ENCODE results near the gene RNF126.

Gene RNF126

DNA sequence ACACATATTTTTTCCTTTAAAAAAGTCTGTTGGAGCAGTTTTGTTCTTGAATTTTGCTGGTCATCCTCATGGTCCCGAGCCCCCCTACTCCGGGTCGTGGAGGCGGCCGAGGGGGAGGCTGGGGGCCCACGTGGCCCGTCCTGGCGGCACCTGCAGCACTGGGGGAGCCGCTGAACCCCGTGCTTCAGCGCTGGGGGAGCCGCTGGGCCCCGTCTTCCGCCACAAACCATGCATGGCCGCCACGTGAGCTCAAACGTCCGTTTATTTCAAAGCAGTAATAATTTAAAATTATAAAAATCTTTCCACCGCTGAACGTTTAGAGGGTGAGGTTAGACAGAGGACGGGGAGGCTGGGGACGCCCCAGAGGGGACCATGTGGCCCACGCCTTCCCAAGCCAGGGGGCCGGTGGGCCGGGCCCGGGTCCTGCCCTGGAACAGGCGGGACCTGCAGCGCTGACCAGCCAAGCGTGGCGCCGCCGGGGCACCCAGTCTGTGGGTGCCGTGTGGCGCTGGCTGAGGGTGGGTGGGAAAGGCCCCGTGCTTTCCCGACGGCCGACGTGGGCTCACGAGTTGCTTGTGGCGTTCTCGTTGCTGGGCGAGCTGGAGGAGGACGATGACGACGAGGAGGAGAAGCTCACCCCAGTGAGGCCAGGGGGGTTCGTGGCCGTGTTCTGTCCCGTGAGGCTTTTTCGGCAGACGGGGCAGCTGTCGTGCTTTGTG is 15.3 kb downstream of the RNF126 start:
- H3K27ac ChIP-seq (replicated peaks) = no peak overlapping the region
- H3K27me3 ChIP-seq (ENCODE audit: insufficient read depth, poor library complexity, severe bottlenecking) = no peaks in the 10 kb centered on the region
- TF ChIP-seq SPI1 (IDR thresholded peaks at IDR 0.05; ENCODE audit: borderline replicate concordance, low read depth) = no peak
- TF ChIP-seq, protein P1, sequence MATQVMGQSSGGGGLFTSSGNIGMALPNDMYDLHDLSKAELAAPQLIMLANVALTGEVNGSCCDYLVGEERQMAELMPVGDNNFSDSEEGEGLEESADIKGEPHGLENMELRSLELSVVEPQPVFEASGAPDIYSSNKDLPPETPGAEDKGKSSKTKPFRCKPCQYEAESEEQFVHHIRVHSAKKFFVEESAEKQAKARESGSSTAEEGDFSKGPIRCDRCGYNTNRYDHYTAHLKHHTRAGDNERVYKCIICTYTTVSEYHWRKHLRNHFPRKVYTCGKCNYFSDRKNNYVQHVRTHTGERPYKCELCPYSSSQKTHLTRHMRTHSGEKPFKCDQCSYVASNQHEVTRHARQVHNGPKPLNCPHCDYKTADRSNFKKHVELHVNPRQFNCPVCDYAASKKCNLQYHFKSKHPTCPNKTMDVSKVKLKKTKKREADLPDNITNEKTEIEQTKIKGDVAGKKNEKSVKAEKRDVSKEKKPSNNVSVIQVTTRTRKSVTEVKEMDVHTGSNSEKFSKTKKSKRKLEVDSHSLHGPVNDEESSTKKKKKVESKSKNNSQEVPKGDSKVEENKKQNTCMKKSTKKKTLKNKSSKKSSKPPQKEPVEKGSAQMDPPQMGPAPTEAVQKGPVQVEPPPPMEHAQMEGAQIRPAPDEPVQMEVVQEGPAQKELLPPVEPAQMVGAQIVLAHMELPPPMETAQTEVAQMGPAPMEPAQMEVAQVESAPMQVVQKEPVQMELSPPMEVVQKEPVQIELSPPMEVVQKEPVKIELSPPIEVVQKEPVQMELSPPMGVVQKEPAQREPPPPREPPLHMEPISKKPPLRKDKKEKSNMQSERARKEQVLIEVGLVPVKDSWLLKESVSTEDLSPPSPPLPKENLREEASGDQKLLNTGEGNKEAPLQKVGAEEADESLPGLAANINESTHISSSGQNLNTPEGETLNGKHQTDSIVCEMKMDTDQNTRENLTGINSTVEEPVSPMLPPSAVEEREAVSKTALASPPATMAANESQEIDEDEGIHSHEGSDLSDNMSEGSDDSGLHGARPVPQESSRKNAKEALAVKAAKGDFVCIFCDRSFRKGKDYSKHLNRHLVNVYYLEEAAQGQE (IDR thresholded peaks at IDR 0.05; ENCODE audit: insufficient replicate concordance, low read depth) = no peak
- TF ChIP-seq, protein P2, sequence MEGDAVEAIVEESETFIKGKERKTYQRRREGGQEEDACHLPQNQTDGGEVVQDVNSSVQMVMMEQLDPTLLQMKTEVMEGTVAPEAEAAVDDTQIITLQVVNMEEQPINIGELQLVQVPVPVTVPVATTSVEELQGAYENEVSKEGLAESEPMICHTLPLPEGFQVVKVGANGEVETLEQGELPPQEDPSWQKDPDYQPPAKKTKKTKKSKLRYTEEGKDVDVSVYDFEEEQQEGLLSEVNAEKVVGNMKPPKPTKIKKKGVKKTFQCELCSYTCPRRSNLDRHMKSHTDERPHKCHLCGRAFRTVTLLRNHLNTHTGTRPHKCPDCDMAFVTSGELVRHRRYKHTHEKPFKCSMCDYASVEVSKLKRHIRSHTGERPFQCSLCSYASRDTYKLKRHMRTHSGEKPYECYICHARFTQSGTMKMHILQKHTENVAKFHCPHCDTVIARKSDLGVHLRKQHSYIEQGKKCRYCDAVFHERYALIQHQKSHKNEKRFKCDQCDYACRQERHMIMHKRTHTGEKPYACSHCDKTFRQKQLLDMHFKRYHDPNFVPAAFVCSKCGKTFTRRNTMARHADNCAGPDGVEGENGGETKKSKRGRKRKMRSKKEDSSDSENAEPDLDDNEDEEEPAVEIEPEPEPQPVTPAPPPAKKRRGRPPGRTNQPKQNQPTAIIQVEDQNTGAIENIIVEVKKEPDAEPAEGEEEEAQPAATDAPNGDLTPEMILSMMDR (IDR thresholded peaks at IDR 0.05; ENCODE audit: insufficient read depth, low read length) = no peak
- TF ChIP-seq POLR2AphosphoS5 (IDR thresholded peaks at IDR 0.05; ENCODE audit: low read depth) = no peak
- TF ChIP-seq GABPA (IDR thresholded peaks at IDR 0.05; ENCODE audit: low read depth) = no peak
- DNase-seq (ENCODE audit: low read depth in 1 of 2, low spot score in 1 of 2) = no peak
- H3K4me3 ChIP-seq (replicated peaks; ENCODE audit: insufficient read depth, low read length) = no peak overlapping the region

DNA sequence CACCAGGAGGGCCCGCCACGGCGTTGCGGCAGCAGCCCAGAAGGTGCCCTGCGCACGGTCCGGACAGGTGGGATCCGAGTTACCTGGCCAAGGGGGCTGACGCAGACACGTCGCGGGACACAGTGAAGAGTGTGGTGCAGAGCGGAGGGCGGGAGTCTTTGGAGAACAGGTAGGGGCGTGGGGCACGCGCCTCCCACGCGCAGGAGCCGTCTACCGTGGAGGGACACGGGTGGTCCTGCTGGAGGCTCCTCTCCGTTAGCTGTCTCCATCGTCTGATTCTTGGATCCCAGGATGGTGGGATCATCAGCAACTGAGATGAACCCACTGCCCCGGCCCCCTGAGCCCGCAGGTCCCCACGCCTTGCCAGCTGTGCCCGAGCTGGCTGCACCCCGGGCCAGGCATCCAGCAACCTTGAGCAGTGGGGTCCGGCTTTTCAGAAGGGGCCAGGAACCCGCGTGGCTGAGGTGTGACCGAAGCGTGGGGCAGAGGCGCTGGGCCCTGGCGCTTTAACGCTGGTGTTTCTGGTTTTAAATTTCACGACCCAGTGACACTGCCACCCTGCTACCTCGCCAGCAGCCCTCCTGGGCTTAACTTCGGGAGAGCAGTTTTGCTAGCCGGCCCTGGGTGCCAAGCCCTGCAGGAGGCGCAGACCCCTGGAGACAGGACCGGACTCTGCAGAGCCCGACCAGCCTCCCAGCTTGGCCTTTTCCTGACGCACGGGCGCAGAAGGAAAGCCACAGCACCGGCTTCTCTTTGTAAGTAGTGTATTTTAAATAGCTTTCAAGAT is 16.0 kb downstream of the RNF126 start:
- Histone ChIP-seq H3K27ac (replicated peaks) (no peak overlapping the region), H3K4me3 (replicated peaks; ENCODE audit: insufficient read depth, low read length) (no peak overlapping the region), H3K27me3 (ENCODE audit: insufficient read depth, poor library complexity, severe bottlenecking) (no peaks in the 10 kb centered on the region)
- no peak for DNase-seq (ENCODE audit: low read depth in 1 of 2, low spot score in 1 of 2)
- TF ChIP-seq, protein P1 (IDR thresholded peaks at IDR 0.05; ENCODE audit: insufficient replicate concordance, low read depth) = no peak
- TF ChIP-seq POLR2AphosphoS5 (IDR thresholded peaks at IDR 0.05; ENCODE audit: low read depth) = peak; percentile 50

DNA sequence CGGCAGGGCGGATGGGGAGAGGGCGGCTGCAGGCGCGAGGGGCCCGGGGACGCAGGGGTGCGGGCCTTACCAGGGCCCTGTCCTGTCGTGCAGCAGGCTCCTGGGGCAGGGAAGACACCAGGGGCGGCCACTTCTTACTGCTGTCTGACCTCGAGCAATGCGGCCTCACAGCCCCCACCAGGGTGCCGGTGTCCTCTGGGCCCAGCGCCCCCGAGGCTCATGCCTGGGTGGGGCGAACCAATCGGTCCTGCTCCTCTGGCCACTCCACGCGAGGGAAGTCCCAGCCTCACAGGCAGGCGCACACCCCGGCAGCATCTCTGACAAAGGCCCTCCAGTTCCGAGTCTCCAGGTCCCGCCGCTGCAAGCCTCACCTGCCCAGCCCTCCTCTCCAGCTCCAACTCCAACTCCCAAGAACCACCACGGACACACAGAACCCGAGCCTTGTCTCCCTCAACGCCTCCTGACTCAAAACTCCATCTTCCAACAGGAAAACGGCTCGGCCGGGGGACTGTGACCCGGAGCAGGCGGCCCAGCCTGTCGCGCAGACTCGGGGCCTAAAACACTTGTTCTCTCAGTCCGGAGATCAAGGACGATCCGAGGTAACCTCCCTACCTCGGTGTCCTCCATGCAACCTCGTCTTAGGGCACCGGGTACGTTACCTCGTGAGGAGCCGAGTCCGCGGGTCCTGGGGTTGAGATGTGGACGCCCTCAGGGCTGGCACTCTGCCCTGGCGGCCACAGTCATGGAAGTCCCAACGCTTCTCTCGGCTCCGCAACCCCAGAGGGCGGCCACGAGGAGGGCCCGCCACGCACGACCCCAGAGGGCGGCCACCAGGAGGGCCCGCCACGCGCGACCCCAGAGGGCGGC is 16.9 kb downstream of the RNF126 start:
- DNase-seq (ENCODE audit: low read depth in 1 of 2, low spot score in 1 of 2) = no peak
- Histone ChIP-seq H3K27ac (replicated peaks) (no peak overlapping the region), H3K27me3 (ENCODE audit: insufficient read depth, poor library complexity, severe bottlenecking) (no peaks in the 10 kb centered on the region), H3K4me3 (replicated peaks; ENCODE audit: insufficient read depth, low read length) (no peak overlapping the region)
- TF ChIP-seq, protein P1 (IDR thresholded peaks at IDR 0.05; ENCODE audit: insufficient replicate concordance, low read depth) = no peak
- TF ChIP-seq POLR2AphosphoS5 (IDR thresholded peaks at IDR 0.05; ENCODE audit: low read depth) = no peak
- TF ChIP-seq SPI1 (IDR thresholded peaks at IDR 0.05; ENCODE audit: borderline replicate concordance, low read depth) = no peak
- TF ChIP-seq, protein P2 (IDR thresholded peaks at IDR 0.05; ENCODE audit: insufficient read depth, low read length) = no peak
- no peak for TF ChIP-seq GABPA (IDR thresholded peaks at IDR 0.05; ENCODE audit: low read depth)

All from HL-60 (cell line).